ENCODE measurements around the gene ZWINT.

Gene ZWINT

DNA sequence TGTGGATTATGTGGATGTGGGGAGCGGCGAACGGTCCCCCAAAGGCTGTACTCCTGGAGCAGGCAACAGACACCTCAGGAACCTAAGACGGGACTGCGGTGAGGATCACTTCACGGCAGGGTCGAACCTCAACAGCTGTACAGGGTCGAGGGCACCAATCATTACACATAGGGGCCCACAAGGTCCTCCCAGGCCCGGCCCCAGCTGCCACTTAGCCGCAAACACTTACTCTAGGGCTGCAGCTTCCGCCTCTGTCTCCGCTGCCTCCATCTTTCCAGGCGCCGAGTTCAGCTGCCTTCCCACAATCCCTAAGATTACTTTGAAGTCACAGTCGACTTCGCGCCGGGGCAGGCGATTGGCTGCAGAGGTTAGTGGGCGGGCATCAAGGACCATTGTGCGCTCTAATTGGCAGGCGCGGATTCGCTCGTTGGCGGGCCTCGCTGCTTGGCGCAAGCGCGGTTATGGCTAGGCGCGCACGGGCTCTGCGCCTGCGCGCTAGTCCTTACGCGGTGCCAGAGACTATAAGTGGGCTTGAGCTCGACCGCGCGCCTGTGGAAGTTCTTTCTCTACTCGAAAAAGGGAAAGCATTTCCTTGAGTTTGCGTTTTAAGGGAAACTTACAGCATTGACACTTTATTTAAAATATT, at the start of gene ZWINT:
TSS of gene ZWINT (minus strand) at position 293 of the 646 bp plus-strand sequence. CDS start at position 270, 23 bp downstream.
- peak; percentile 94 for DNase-seq (ENCODE audit: low spot score)

GRCh38 chr10:56383806-56384205, 22.7 kb upstream of the ZWINT start:
- DNase-seq (ENCODE audit: low spot score): no peak

- peak; percentile 13 for DNase-seq (ENCODE audit: low spot score)
Observed at GRCh38 chr10:56370217-56371113, 9.4 kb upstream of the ZWINT start.

- no peak for DNase-seq (ENCODE audit: low spot score)
Observed at GRCh38 chr10:56360583-56360966, 484 bp downstream of the ZWINT start.

DNA sequence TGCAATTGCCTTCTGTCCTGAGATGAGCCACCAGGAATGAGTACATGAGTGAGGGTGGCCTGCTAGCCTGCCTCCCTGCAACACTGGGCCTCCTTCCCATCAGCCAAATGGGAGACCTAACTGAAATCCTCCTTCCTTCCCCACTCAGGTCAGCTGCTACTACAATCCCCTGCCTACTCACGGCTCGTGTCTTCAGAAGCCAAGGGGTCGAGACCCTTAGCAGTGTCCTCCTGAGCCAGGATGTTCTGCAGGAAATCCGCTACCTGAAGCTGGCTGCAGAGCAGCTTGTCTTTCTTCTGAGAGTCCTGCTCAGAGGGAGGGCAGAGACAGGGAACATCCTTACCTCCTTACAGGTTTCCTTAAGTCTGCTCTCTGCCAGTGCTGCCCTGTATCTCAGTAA, 1.2 kb downstream of the ZWINT start:
- DNase-seq (ENCODE audit: low spot score): no peak

GRCh38 chr10:56357018-56357417, 4.0 kb downstream of the ZWINT start:
- DNase-seq (ENCODE audit: low spot score): no peak

GRCh38 chr10:56351909-56352630, 9.0 kb downstream of the ZWINT start:
- DNase-seq (ENCODE audit: low spot score): no peak

DNA sequence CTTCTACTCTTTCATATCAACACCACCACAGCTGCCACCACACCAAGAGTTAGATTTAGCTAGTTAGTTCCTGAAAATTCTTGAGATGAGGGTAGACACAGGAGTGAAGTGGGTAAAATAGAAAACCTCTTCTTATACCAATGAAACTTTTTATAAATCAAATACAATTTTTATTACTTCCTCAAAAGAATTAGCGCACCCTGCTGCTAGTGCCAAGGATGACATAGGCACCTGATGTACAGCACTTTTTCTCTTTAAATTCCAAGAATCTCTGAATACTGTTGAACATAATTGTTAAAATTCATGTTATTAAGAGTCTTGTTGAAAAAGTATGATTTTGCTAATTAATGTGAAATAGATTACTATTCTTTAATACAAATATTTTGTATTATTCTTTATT, 11.4 kb downstream of the ZWINT start:
- no peak for DNase-seq (ENCODE audit: low spot score)

- DNase-seq (ENCODE audit: low spot score): no peak
Observed at GRCh38 chr10:56348101-56348500, 13.0 kb downstream of the ZWINT start.

- DNase-seq (ENCODE audit: low spot score): no peak
Observed at GRCh38 chr10:56346845-56347415, 14.1 kb downstream of the ZWINT start.

DNA sequence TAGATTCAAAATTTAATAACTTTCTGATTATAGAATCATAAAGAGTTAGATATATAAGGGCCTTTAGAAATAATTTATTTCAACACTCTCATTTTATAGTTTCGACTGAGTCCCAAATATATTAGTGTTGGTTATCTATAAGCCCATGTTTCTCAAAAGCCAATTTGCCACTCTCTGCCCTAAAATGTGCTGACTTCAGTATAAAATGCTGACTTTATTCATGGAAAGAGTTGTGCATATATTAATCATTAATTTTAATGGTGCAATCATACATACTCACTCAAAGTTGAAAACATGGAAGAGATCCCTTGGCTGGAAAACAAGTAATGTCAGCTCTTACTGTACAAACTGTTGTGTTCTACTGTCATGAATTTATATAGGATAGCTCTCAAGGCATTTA, 19.4 kb downstream of the ZWINT start:
- DNase-seq (ENCODE audit: low spot score): no peak

GRCh38 chr10:56329961-56330360, 31.1 kb downstream of the ZWINT start:
- DNase-seq (ENCODE audit: low spot score): no peak

- DNase-seq (ENCODE audit: low spot score): no peak
Observed at GRCh38 chr10:56327118-56327517, 33.9 kb downstream of the ZWINT start.

DNA sequence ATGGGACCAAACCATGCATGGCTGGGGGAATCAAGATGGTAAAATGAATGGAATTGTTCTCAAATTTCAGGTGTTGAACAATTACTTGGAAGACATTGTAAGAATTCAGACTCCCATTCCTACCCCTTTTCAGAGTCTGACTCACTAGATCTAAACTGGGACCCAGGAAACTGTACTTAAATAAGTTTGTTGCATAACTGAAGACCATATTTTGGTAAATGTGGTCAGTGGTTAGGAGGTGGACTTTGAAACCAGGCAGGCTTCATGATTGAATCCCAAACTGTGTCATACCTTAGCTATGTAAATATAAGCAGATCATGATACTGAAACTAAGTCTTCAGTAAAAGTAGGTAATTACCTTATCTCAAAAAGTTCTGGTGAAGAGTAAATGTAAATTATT, 41.7 kb downstream of the ZWINT start:
- no peak for DNase-seq (ENCODE audit: low spot score)

DNA sequence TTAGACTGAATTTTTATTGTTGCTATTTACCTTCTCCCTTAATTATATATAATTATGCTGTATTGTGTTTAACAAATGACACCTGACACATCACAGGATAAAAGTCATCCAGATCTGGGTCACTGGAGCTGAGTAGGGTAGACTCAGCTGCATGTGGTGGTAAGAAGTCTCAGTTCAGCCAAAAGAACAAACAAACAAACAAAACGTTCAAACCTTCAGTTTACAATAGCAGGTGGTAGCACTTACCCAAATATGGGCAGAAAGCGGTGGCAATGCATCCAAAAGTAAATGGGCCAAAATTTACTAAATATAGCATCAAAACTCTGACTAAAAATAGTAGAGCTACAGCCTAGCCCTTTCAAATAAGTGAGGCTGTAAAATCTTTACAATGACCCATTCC, 42.2 kb downstream of the ZWINT start:
- DNase-seq (ENCODE audit: low spot score): no peak

- no peak for DNase-seq (ENCODE audit: low spot score)
Observed at GRCh38 chr10:56317603-56318002, 43.5 kb downstream of the ZWINT start.

DNA sequence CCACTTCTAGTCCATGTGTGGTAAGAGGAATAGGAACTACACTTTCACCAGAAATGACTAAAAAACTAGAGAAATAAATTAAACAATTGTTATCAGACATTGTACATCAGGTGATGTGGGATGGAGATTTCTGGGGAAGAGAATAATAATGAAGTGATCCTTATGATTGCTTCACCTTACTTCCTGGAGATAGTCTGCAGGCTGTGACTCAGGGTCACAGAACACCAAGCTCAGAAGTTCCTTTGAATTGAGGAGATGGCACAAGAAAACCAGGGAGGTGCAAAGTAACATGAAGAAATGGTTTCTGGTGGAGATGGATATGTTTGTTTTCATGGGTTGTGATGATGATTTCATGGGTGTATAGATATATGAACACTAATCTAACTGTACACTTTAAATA, 44.5 kb downstream of the ZWINT start:
- no peak for DNase-seq (ENCODE audit: low spot score)
